HEK293 (cell line): ENCODE results near the gene STK11.
A peak's percentile ranks its signal among the peaks of the same experiment; 100 is the strongest.

ENCODE experiments used
- BCL11B ChIP-seq: fragments of 450-650 bp; formaldehyde crosslinking; IDR thresholded peaks from 2 replicates; pipeline ENCODE4 v1.5.1; 2016; ENCODE audit warnings: low read depth, missing biosample characterization, missing genetic modification characterization
- KLF16 ChIP-seq: fragments of 450-650 bp; formaldehyde crosslinking; IDR thresholded peaks from 2 replicates; pipeline ENCODE4 v1.5.1; 2017; ENCODE audit warnings: missing biosample characterization, missing genetic modification characterization
- KLF9 ChIP-seq: fragments of 450-650 bp; formaldehyde crosslinking; IDR thresholded peaks from 2 replicates; pipeline ENCODE4 v1.5.1; 2016; ENCODE audit warnings: missing biosample characterization, missing genetic modification characterization, low read depth
- WT1 ChIP-seq: fragments of 450-650 bp; formaldehyde crosslinking; IDR thresholded peaks from 2 replicates; pipeline ENCODE4 v1.5.1; 2016; ENCODE audit warnings: missing biosample characterization, missing genetic modification characterization
- ZNF133 ChIP-seq: fragments of 450-650 bp; formaldehyde crosslinking; IDR thresholded peaks from 2 replicates; pipeline ENCODE4 v1.5.1; 2016; ENCODE audit warnings: missing biosample characterization, missing genetic modification characterization
- ZNF175 ChIP-seq: fragments of 450-650 bp; formaldehyde crosslinking; IDR thresholded peaks from 2 replicates; pipeline ENCODE4 v1.5.1; 2016; ENCODE audit warnings: missing biosample characterization, missing genetic modification characterization
- ZNF19 ChIP-seq: fragments of 450-650 bp; formaldehyde crosslinking; IDR thresholded peaks from 2 replicates; pipeline ENCODE4; 2016; ENCODE audit warnings: missing biosample characterization, missing genetic modification characterization, low read depth
- ZNF292 ChIP-seq: fragments of 450-650 bp; formaldehyde crosslinking; IDR thresholded peaks from 2 replicates; pipeline ENCODE4 v1.5.1; 2016; ENCODE audit warnings: low read depth, missing biosample characterization, missing genetic modification characterization, borderline replicate concordance
- ZNF302 ChIP-seq: fragments of 450-650 bp; formaldehyde crosslinking; IDR thresholded peaks from 2 replicates; pipeline ENCODE4 v1.5.1; 2016; ENCODE audit warnings: missing biosample characterization, missing genetic modification characterization, low read depth
- ZNF510 ChIP-seq: fragments of 450-650 bp; formaldehyde crosslinking; IDR thresholded peaks from 2 replicates; pipeline ENCODE4 v1.5.1; 2018; ENCODE audit warnings: mild to moderate bottlenecking, missing genetic modification characterization, missing biosample characterization; ENCODE audit not compliant: insufficient replicate concordance
- ZNF514 ChIP-seq: fragments of 450-650 bp; formaldehyde crosslinking; IDR thresholded peaks from 2 replicates; pipeline ENCODE4 v1.5.1; 2016; ENCODE audit warnings: missing biosample characterization, missing genetic modification characterization
- ZNF529 ChIP-seq: fragments of 450-650 bp; formaldehyde crosslinking; IDR thresholded peaks from 2 replicates; pipeline ENCODE4 v1.5.1; 2017; ENCODE audit warnings: missing genetic modification characterization, missing biosample characterization; ENCODE audit not compliant: insufficient replicate concordance
- ZNF530 ChIP-seq: fragments of 450-650 bp; formaldehyde crosslinking; IDR thresholded peaks from 2 replicates; pipeline ENCODE4 v1.5.1; 2016; ENCODE audit warnings: low read depth, missing biosample characterization, missing genetic modification characterization
- ZNF548 ChIP-seq: fragments of 450-650 bp; formaldehyde crosslinking; IDR thresholded peaks from 2 replicates; pipeline ENCODE4 v1.5.1; 2016; ENCODE audit warnings: missing biosample characterization, missing genetic modification characterization
- ZNF560 ChIP-seq: fragments of 450-650 bp; formaldehyde crosslinking; IDR thresholded peaks from 2 replicates; pipeline ENCODE4 v1.5.1; 2017; ENCODE audit warnings: missing biosample characterization, missing genetic modification characterization, borderline replicate concordance
- ZNF600 ChIP-seq: fragments of 450-650 bp; formaldehyde crosslinking; IDR thresholded peaks from 2 replicates; pipeline ENCODE4 v1.5.1; 2016; ENCODE audit warnings: missing biosample characterization, missing genetic modification characterization
- ZNF658 ChIP-seq: fragments of 450-650 bp; formaldehyde crosslinking; IDR thresholded peaks from 2 replicates; pipeline ENCODE4; 2016; ENCODE audit warnings: missing biosample characterization, missing genetic modification characterization
- ZNF747 ChIP-seq: fragments of 450-650 bp; formaldehyde crosslinking; IDR thresholded peaks from 2 replicates; pipeline ENCODE4 v1.5.1; 2016; ENCODE audit warnings: missing biosample characterization, missing genetic modification characterization
- ZNF791 ChIP-seq: fragments of 450-650 bp; formaldehyde crosslinking; IDR thresholded peaks from 2 replicates; pipeline ENCODE4 v1.5.1; 2016; ENCODE audit warnings: missing biosample characterization, missing genetic modification characterization
- ZNF843 ChIP-seq: fragments of 450-650 bp; formaldehyde crosslinking; IDR thresholded peaks from 2 replicates; pipeline ENCODE4 v1.5.1; 2016; ENCODE audit warnings: missing biosample characterization, missing genetic modification characterization
- TF ChIP-seq, protein P1 (sequence below): fragments of 450-650 bp; formaldehyde crosslinking; IDR thresholded peaks from 2 replicates; pipeline ENCODE4 v1.5.1; 2016; ENCODE audit warnings: missing biosample characterization, missing genetic modification characterization, low read depth
- TF ChIP-seq, protein P2 (sequence below): fragments of 450-650 bp; formaldehyde crosslinking; conservative IDR thresholded peaks from 2 replicates; pipeline ENCODE4 v1.5.1; 2016; ENCODE audit warnings: low read depth, missing biosample characterization, missing genetic modification characterization
- TF ChIP-seq, protein P3 (sequence below): fragments of 450-650 bp; formaldehyde crosslinking; IDR thresholded peaks from 2 replicates; pipeline ENCODE4 v1.5.1; 2017; ENCODE audit warnings: missing biosample characterization, missing genetic modification characterization
- TF ChIP-seq, protein P4 (sequence below): fragments of 450-650 bp; formaldehyde crosslinking; IDR thresholded peaks from 2 replicates; pipeline ENCODE4 v1.5.1; 2016; ENCODE audit warnings: missing biosample characterization, missing genetic modification characterization
- TF ChIP-seq, protein P5 (sequence below): IDR thresholded peaks from 2 replicates; pipeline ENCODE4 v1.6.1; 2011; ENCODE audit warnings: mild to moderate bottlenecking, low read depth, low read length, borderline replicate concordance

The STK11 gene

DNA sequence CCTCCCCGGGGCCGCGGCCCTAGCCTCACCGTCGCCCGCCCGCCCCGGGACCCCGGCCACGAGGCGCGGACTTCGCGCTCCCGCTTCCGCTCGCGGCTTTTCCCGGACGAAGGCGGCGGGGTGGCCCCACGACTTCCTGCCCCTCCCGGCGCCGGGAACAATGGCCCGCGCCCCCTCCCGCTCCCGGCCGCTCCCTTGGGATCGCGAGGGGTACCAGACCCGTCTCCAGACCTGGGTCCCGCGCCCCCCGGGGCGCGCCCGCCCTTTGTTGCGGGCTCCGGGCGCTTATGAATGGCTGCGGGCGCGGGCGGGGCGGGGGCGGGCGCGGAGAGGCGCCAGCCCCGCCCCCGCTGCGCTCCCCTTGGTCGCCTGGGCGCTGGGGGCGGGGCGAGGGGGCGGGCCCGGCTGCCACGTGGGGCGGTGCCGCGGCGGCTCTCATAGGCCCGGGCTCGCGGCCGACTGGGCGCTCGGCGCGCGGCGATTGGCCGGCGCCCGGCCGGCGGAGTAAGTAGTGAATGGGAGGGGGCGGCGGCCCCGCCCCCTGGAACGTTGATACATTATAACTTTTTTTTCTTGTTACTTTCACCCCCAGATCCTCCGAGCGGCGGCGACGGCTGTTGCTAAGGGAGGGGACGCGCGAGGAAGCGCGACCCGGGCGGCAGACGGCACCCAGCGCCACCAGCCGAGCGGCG lies 43.9 kb downstream of the STK11 start (continued):
- TF ChIP-seq, protein P1, sequence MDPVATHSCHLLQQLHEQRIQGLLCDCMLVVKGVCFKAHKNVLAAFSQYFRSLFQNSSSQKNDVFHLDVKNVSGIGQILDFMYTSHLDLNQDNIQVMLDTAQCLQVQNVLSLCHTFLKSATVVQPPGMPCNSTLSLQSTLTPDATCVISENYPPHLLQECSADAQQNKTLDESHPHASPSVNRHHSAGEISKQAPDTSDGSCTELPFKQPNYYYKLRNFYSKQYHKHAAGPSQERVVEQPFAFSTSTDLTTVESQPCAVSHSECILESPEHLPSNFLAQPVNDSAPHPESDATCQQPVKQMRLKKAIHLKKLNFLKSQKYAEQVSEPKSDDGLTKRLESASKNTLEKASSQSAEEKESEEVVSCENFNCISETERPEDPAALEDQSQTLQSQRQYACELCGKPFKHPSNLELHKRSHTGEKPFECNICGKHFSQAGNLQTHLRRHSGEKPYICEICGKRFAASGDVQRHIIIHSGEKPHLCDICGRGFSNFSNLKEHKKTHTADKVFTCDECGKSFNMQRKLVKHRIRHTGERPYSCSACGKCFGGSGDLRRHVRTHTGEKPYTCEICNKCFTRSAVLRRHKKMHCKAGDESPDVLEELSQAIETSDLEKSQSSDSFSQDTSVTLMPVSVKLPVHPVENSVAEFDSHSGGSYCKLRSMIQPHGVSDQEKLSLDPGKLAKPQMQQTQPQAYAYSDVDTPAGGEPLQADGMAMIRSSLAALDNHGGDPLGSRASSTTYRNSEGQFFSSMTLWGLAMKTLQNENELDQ (tag by site-specific recombination): no peak
- no peak for TF ChIP-seq ZNF791 (tag by site-specific recombination)
- TF ChIP-seq ZNF548 (tag by site-specific recombination): no peak
- no peak for TF ChIP-seq ZNF529 (tag by site-specific recombination)
- TF ChIP-seq ZNF510 (tag by site-specific recombination): no peak
- TF ChIP-seq ZNF19 (tag by site-specific recombination): no peak
- TF ChIP-seq, protein P2, sequence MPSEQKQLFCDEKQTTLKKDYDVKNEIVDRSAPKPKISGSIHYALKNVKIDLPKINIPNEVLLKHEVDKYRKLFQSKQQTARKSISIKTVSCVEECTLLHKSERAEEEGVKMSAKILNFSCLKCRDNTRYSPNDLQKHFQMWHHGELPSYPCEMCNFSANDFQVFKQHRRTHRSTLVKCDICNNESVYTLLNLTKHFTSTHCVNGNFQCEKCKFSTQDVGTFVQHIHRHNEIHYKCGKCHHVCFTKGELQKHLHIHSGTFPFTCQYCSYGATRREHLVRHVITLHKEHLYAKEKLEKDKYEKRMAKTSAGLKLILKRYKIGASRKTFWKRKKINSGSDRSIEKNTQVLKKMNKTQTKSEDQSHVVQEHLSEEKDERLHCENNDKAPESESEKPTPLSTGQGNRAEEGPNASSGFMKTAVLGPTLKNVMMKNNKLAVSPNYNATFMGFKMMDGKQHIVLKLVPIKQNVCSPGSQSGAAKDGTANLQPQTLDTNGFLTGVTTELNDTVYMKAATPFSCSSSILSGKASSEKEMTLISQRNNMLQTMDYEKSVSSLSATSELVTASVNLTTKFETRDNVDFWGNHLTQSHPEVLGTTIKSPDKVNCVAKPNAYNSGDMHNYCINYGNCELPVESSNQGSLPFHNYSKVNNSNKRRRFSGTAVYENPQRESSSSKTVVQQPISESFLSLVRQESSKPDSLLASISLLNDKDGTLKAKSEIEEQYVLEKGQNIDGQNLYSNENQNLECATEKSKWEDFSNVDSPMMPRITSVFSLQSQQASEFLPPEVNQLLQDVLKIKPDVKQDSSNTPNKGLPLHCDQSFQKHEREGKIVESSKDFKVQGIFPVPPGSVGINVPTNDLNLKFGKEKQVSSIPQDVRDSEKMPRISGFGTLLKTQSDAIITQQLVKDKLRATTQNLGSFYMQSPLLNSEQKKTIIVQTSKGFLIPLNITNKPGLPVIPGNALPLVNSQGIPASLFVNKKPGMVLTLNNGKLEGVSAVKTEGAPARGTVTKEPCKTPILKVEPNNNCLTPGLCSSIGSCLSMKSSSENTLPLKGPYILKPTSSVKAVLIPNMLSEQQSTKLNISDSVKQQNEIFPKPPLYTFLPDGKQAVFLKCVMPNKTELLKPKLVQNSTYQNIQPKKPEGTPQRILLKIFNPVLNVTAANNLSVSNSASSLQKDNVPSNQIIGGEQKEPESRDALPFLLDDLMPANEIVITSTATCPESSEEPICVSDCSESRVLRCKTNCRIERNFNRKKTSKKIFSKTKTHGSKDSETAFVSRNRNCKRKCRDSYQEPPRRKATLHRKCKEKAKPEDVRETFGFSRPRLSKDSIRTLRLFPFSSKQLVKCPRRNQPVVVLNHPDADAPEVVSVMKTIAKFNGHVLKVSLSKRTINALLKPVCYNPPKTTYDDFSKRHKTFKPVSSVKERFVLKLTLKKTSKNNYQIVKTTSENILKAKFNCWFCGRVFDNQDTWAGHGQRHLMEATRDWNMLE (tag by site-specific recombination): no peak
- TF ChIP-seq, protein P3, sequence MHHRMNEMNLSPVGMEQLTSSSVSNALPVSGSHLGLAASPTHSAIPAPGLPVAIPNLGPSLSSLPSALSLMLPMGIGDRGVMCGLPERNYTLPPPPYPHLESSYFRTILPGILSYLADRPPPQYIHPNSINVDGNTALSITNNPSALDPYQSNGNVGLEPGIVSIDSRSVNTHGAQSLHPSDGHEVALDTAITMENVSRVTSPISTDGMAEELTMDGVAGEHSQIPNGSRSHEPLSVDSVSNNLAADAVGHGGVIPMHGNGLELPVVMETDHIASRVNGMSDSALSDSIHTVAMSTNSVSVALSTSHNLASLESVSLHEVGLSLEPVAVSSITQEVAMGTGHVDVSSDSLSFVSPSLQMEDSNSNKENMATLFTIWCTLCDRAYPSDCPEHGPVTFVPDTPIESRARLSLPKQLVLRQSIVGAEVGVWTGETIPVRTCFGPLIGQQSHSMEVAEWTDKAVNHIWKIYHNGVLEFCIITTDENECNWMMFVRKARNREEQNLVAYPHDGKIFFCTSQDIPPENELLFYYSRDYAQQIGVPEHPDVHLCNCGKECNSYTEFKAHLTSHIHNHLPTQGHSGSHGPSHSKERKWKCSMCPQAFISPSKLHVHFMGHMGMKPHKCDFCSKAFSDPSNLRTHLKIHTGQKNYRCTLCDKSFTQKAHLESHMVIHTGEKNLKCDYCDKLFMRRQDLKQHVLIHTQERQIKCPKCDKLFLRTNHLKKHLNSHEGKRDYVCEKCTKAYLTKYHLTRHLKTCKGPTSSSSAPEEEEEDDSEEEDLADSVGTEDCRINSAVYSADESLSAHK (tag by site-specific recombination): no peak
- TF ChIP-seq ZNF514: no peak
- TF ChIP-seq KLF9 (tag by site-specific recombination): peak; percentile 84
- 0 out of 2 replicates have a peak, but pooled peaks have one; percentile 32 for TF ChIP-seq BCL11B
- no peak for TF ChIP-seq ZNF302 (tag by site-specific recombination)
- TF ChIP-seq ZNF747: no peak
- TF ChIP-seq ZNF843 (tag by site-specific recombination): no peak
- TF ChIP-seq ZNF658: no peak
- no peak for TF ChIP-seq ZNF530 (tag by site-specific recombination)
- TF ChIP-seq ZNF292 (tag by site-specific recombination): no peak
- TF ChIP-seq ZNF600 (tag by site-specific recombination): no peak
- TF ChIP-seq ZNF560 (tag by site-specific recombination): no peak
- TF ChIP-seq, protein P4, sequence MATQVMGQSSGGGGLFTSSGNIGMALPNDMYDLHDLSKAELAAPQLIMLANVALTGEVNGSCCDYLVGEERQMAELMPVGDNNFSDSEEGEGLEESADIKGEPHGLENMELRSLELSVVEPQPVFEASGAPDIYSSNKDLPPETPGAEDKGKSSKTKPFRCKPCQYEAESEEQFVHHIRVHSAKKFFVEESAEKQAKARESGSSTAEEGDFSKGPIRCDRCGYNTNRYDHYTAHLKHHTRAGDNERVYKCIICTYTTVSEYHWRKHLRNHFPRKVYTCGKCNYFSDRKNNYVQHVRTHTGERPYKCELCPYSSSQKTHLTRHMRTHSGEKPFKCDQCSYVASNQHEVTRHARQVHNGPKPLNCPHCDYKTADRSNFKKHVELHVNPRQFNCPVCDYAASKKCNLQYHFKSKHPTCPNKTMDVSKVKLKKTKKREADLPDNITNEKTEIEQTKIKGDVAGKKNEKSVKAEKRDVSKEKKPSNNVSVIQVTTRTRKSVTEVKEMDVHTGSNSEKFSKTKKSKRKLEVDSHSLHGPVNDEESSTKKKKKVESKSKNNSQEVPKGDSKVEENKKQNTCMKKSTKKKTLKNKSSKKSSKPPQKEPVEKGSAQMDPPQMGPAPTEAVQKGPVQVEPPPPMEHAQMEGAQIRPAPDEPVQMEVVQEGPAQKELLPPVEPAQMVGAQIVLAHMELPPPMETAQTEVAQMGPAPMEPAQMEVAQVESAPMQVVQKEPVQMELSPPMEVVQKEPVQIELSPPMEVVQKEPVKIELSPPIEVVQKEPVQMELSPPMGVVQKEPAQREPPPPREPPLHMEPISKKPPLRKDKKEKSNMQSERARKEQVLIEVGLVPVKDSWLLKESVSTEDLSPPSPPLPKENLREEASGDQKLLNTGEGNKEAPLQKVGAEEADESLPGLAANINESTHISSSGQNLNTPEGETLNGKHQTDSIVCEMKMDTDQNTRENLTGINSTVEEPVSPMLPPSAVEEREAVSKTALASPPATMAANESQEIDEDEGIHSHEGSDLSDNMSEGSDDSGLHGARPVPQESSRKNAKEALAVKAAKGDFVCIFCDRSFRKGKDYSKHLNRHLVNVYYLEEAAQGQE (tag by site-specific recombination): 0 out of 2 replicates have a peak, but pooled peaks have one; percentile 22
- TF ChIP-seq WT1 (tag by site-specific recombination): no peak; the same call in 1 of the 2 replicates
- TF ChIP-seq ZNF133 (tag by site-specific recombination): no peak
- TF ChIP-seq KLF16: peak; percentile 16; the same call in 1 of the 2 replicates
- TF ChIP-seq ZNF175 (tag by site-specific recombination): no peak
- TF ChIP-seq, protein P5, sequence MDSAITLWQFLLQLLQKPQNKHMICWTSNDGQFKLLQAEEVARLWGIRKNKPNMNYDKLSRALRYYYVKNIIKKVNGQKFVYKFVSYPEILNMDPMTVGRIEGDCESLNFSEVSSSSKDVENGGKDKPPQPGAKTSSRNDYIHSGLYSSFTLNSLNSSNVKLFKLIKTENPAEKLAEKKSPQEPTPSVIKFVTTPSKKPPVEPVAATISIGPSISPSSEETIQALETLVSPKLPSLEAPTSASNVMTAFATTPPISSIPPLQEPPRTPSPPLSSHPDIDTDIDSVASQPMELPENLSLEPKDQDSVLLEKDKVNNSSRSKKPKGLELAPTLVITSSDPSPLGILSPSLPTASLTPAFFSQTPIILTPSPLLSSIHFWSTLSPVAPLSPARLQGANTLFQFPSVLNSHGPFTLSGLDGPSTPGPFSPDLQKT: no peak
